ENCODE data around the gene SLC36A1. TPM values are rescaled to one million over a fixed set of nuclear protein-coding genes. Genes with fewer than 3 reads are reported as not detected.

The SLC36A1 gene
- total and polyA plus RNA-seq, 2 of the 8 experiments (the other 6 are each of a cell fraction or from before 2014, with no cell fraction given), result 6.6 to 9.6 TPM

- Histone ChIP-seq H3K23me2 (ENCODE audit: low read depth, low read length) (no peaks in the 10 kb centered on the region), H2BK15ac (ENCODE audit: low read length) (no peak overlapping the region), H3K9ac (replicated peaks in 1 of 4; ENCODE audit: extremely low read depth in 1 of 4, low read depth in 3 of 4, low read length in 3 of 4) (no peak overlapping the region), H3K56ac (replicated peaks; ENCODE audit: insufficient read length, low read depth, low read length) (no peak overlapping the region), H3K14ac (ENCODE audit: insufficient read length) (no peak overlapping the region), H3K4me3 (ENCODE audit: extremely low read depth in 1 of 4, insufficient read depth in 2 of 4, low read depth in 3 of 4, low read length in 4 of 4) (no peak overlapping the region), H3K27me3 (replicated peaks in 1 of 4; ENCODE audit: control insufficient read depth in 3 of 4, extremely low read depth in 1 of 4, insufficient read depth in 3 of 4, low read length in 3 of 4) (no peaks in the 10 kb centered on the region), H4K91ac (replicated peaks; ENCODE audit: insufficient read length, low read length) (no peak overlapping the region), H3K18ac (ENCODE audit: extremely low read depth, low read length) (no peak overlapping the region), H3K79me1 (ENCODE audit: low read depth, low read length) (no peaks in the 10 kb centered on the region), H4K5ac (ENCODE audit: insufficient read length, low read depth, low read length) (no peak overlapping the region), H3K79me2 (ENCODE audit: control insufficient read depth in 1 of 2, insufficient read depth in 2 of 2, low read length in 2 of 2) (no peaks in the 10 kb centered on the region), H4K8ac (ENCODE audit: extremely low read depth, insufficient read depth, low read length) (no peak overlapping the region), H3K23ac (ENCODE audit: insufficient read length) (no peak overlapping the region), H3K4ac (replicated peaks; ENCODE audit: insufficient read length, low read depth, low read length) (no peak overlapping the region), H3K4me2 (ENCODE audit: insufficient read depth in 1 of 2, low read depth in 2 of 2, low read length in 2 of 2) (no peak overlapping the region), H3K9me3 (ENCODE audit: insufficient read depth in 2 of 2, low read depth in 1 of 2, low read length in 1 of 2) (no peaks in the 10 kb centered on the region), H2BK20ac (ENCODE audit: low read length) (no peak overlapping the region), H2BK120ac (replicated peaks; ENCODE audit: low read depth, low read length) (no peak overlapping the region), H2AK5ac (ENCODE audit: low read depth, low read length) (no peak overlapping the region), H3K4me1 (replicated peaks in 1 of 4; ENCODE audit: control insufficient read depth in 3 of 4, insufficient read depth in 4 of 4, low read length in 3 of 4) (no peaks in the 10 kb centered on the region), H4K20me1 (replicated peaks in 1 of 2; ENCODE audit: control insufficient read depth in 1 of 2, insufficient read depth in 2 of 2, low read length in 2 of 2) (no peaks in the 10 kb centered on the region), H3K36me3 (ENCODE audit: control insufficient read depth in 2 of 4, insufficient read depth in 4 of 4, low read length in 3 of 4) (no peaks in the 10 kb centered on the region), H2AFZ (ENCODE audit: low read length) (no peak overlapping the region), H3K27ac (ENCODE audit: low read depth, low read length) (no peak overlapping the region), H2BK12ac (ENCODE audit: low read depth, low read length) (no peak overlapping the region), H2BK5ac (ENCODE audit: low read depth, low read length) (no peak overlapping the region)
- ChIA-PET POLR2A (ENCODE audit: partially characterized antibody) (no interaction called here), CTCF (ENCODE audit: partially characterized antibody) (interaction anchor here (0.6 to 8.2 kb wide), 97 partner anchors 10 to 1492 kb away, joined by 3 to 201 read pairs (median 5); partner anchors contain the start of genes CCDC69 and SLC36A1)
- FAIRE-seq, result peak; percentile 87
- peak; percentile 15 to 69 for DNase-seq (ENCODE audit: low read depth in 1 of 2, low spot score in 2 of 2)
- WGBS, 2 experiments (ENCODE audit: extremely low coverage in 1 of 2, insufficient coverage in 1 of 2, insufficient read length in 1 of 2, insufficient replicate concordance in 2 of 2, low coverage in 1 of 2, low lambda C conversion rate in 2 of 2, missing lambda C conversion rate in 1 of 2), result 57% methylated on average over 2 of the region's 2 CpGs; no CpG with 5 or more reads in 1 of the 2 experiments
- TF ChIP-seq RAD21 (IDR thresholded peaks at IDR 0.05 in 1 of 2, conservative IDR thresholded peaks at IDR 0.05 in 1 of 2; ENCODE audit: low read depth in 2 of 2, low read length in 2 of 2) (peak; percentile 95 to 97), NANOG (IDR thresholded peaks at IDR 0.05; ENCODE audit: insufficient read depth, low read depth, low read length, poor library complexity, severe bottlenecking) (no peak), BCL11A (IDR thresholded peaks at IDR 0.05; ENCODE audit: low read depth in 2 of 2, low read length in 2 of 2) (no peak), SRF (IDR thresholded peaks at IDR 0.05; ENCODE audit: low read depth, low read length) (no peak), CTBP2 (IDR thresholded peaks at IDR 0.05; ENCODE audit: borderline replicate concordance, insufficient read depth, insufficient read length, low read length) (no peak), CEBPB (IDR thresholded peaks at IDR 0.05; ENCODE audit: low read depth, low read length) (no peak), CREB1 (IDR thresholded peaks at IDR 0.05) (0 out of 2 replicates have a peak, but pooled peaks have one; percentile 24), SAP30 (IDR thresholded peaks at IDR 0.05; ENCODE audit: insufficient read depth, insufficient replicate concordance, low read length) (no peak), PHF8 (conservative IDR thresholded peaks at IDR 0.05; ENCODE audit: low read depth, low read length) (no peak), BACH1 (IDR thresholded peaks at IDR 0.05; ENCODE audit: low read length) (no peak), CTCF (IDR thresholded peaks at IDR 0.05; ENCODE audit: control extremely low read depth in 1 of 3, insufficient read depth in 1 of 3, low read depth in 1 of 3, low read length in 3 of 3) (peak; percentile 62 to 94 (median 89))
Observed at GRCh38 chr5:151523335-151523734, 75.9 kb downstream of the SLC36A1 start.
